ENCODE results near the gene SLC25A27.

Gene SLC25A27

DNA sequence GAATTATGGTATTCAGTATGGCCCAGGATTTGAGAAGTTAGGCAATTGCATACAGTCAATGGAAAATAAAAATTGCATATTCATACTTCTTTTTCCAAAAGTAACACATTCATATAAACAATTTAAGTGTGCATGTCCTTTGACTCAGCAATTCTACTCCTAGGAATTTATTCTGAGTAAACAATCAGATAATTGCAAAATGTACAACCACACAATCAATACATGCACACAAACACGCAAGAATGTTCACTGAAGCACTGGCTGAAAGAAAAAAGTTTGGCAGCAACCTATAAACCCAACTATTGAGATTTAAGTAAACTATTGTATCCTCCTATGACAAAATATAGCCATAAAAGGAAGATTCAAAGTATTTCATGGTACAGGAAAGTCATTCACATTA is 1.8 kb upstream of the SLC25A27 start:
- no peak for TF ChIP-seq ZFX (IDR thresholded peaks at IDR 0.05)
- TF ChIP-seq, protein P1, sequence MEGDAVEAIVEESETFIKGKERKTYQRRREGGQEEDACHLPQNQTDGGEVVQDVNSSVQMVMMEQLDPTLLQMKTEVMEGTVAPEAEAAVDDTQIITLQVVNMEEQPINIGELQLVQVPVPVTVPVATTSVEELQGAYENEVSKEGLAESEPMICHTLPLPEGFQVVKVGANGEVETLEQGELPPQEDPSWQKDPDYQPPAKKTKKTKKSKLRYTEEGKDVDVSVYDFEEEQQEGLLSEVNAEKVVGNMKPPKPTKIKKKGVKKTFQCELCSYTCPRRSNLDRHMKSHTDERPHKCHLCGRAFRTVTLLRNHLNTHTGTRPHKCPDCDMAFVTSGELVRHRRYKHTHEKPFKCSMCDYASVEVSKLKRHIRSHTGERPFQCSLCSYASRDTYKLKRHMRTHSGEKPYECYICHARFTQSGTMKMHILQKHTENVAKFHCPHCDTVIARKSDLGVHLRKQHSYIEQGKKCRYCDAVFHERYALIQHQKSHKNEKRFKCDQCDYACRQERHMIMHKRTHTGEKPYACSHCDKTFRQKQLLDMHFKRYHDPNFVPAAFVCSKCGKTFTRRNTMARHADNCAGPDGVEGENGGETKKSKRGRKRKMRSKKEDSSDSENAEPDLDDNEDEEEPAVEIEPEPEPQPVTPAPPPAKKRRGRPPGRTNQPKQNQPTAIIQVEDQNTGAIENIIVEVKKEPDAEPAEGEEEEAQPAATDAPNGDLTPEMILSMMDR (conservative IDR thresholded peaks at IDR 0.05) = no peak
- no peak overlapping the region for H3K27ac ChIP-seq

DNA sequence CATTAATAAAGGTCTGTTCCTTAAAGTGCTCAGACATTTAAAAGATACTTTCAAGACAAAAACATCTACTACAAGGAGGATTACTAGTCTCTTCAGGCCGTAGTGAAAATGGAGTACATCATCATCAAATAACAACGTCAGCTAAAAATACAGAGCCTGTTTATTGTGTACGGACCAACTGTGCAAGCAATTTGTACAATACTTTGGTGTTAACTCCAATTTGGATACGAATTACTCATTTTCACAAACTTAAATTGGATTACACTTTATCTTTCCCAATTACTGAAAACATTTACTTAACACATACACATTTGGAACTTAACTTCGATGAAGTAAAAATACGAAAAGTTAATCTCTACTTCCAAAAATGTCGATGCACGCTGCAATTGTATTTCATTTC is 959 bp upstream of the SLC25A27 start:
- no peak for TF ChIP-seq ZFX (IDR thresholded peaks at IDR 0.05)
- TF ChIP-seq, protein P1 (conservative IDR thresholded peaks at IDR 0.05) = no peak
- peak overlapping the region; percentile 60; the same call in 1 of the 2 replicates for H3K27ac ChIP-seq

DNA sequence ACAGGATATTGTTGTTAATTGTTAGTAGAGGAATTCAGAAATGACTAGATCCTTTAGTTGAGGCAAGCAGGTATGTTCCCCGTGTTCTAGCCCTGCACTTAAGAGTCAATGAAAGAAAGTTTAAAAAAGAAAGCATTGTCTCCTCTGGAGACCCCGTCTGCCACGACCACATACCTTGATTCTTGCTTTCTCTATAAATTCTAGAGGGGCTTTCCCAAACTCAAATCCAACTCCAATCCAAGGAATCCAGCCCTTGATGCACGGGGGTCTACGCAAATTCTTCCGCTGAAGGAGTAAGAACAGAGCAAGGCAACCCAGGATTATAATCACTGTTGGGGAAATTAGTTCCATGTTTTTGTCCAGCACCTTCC is 558 bp upstream of the SLC25A27 start:
- TF ChIP-seq ZFX (IDR thresholded peaks at IDR 0.05) = no peak
- TF ChIP-seq, protein P1 (conservative IDR thresholded peaks at IDR 0.05) = no peak
- H3K27ac ChIP-seq = peak overlapping the region; percentile 60

DNA sequence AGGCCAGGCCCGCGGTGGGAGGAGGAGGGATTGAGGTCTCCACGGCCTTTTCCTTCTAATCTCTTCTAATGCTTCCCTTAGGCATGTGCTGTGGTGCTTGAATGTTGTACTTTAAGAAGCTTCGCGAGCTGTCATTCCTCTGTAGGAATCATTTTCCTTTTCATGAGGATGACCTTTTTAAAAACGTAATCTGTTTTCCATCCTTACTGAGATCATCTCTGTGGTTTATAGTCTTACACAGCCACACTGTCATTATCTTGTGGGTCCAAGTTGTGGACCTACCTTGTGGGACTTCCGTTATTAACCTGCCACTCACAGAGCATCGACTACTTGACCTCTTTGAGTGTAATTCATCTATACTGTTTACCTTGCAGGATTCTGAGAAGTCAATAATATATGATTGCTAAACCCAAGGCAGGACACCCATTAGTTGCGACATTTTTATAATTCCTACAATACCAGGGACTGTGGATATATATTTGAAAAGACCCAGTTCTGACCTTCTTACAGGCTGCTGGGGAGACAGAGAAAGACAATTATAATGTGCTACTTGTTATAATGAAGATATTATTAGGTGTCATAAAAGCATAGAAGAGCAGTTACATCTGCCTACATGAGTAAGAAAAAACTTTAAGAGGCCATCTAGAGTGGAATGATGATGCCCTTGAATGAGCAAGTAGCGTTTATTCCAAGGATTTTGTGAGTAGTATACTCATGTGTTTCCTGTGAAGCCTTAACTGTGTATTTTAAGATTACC is 842 bp downstream of the SLC25A27 start:
- peak; percentile 38; the same call in 1 of the 2 replicates for TF ChIP-seq ZFX (IDR thresholded peaks at IDR 0.05)
- TF ChIP-seq, protein P1 (conservative IDR thresholded peaks at IDR 0.05) = no peak
- peak overlapping the region; percentile 60 for H3K27ac ChIP-seq

DNA sequence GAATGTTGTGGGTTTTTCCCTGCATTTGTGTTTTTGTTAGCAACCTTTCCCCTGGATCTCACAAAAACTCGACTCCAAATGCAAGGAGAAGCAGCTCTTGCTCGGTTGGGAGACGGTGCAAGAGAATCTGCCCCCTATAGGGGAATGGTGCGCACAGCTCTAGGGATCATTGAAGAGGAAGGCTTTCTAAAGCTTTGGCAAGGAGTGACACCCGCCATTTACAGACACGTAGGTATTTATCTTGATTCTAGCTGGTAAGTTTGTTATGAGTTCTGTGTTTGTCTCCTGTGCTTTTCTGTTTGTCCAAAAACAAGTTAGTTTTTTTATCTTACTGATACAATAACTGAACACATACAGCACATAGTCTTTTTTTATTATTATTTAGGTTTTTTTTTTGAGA is 3.0 kb downstream of the SLC25A27 start:
- TF ChIP-seq ZFX (IDR thresholded peaks at IDR 0.05) = no peak
- TF ChIP-seq, protein P1 (conservative IDR thresholded peaks at IDR 0.05) = peak; percentile 53

DNA sequence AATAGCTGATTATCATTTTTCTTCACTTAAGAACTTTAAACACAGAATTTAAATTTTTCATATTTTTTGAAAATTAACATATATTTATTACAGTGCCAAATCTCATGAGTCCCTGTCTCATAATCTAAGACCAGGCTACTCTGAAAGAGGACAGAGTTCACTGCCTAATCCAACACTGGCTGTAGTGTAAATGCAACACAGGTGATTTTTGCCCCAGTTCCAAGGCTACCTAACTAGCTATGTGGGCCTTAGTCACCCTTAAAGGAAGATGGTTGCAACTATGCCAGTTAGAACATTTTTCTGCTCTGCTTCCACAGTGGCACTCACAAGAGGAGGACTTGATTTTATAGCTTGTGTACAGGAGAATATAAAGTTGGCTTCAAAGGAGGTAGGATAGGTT is 4.9 kb downstream of the SLC25A27 start:
- no peak overlapping the region for H3K27ac ChIP-seq
- TF ChIP-seq, protein P1 (conservative IDR thresholded peaks at IDR 0.05) = no peak
- TF ChIP-seq ZFX (IDR thresholded peaks at IDR 0.05) = no peak

More for the DNA sequence above, 3.0 kb downstream of the SLC25A27 start:
- H3K27ac ChIP-seq = no peak overlapping the region

DNA sequence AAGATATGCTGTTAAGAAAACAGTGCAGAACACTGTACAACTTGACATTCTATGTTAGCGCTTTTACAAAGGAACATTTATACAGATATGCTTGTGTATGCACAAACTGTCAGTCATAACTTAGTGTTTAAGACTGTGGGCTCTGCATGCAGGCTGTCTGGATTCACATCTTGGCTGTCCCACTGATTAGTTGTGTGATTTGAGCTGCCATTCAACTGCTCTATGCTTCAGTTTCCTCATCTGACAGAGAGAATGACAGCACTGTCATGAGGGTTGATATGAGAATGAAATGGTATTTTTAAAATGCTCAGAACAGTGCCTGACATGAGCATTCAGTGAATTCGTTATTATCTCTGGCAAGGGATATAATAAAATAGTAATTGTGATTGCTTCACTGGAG is 8.7 kb downstream of the SLC25A27 start:
- no peak overlapping the region for H3K27ac ChIP-seq
- no peak for TF ChIP-seq ZFX (IDR thresholded peaks at IDR 0.05)
- TF ChIP-seq, protein P1 (conservative IDR thresholded peaks at IDR 0.05) = no peak
